GM23338 (cell line): ENCODE measurements around the gene BTN1A1.

Source experiments
- POLR2AphosphoS5 ChIP-seq: IDR thresholded peaks from 2 replicates; pipeline ENCODE4 v1.6.1; 2016; ENCODE audit warnings: antibody characterized with exemption, low read depth
- TF ChIP-seq, protein P1 (sequence below), 2 experiments: fragments of 200-600 bp in 1 of 2; sonication (generic) in 1 of 2; conservative IDR thresholded peaks; 2 replicates each; pipeline versions ENCODE4 v1.5.1 to v1.6.1; 2016 to 2017; ENCODE audit warnings: antibody characterized with exemption in 2 of 2, low read depth in 2 of 2, mild to moderate bottlenecking in 2 of 2, moderate library complexity in 1 of 2

DNA sequence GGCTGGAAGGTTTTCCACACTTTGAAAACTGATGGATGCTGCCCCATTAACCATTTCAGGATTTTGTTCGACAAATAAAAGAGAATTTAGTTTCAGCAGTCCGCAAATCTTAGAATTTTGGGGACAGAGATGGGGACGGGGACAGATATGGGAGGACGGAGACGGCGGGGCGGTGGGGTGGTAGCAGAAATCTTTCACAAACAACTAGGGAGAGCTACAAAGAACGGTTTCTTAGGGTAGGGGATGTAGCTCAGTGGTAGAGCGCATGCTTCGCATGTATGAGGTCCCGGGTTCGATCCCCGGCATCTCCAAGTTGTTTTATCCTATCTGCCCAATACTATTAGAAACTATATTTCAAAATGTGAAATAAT lies 53.1 kb downstream of the BTN1A1 start:
- TF ChIP-seq, protein P1, sequence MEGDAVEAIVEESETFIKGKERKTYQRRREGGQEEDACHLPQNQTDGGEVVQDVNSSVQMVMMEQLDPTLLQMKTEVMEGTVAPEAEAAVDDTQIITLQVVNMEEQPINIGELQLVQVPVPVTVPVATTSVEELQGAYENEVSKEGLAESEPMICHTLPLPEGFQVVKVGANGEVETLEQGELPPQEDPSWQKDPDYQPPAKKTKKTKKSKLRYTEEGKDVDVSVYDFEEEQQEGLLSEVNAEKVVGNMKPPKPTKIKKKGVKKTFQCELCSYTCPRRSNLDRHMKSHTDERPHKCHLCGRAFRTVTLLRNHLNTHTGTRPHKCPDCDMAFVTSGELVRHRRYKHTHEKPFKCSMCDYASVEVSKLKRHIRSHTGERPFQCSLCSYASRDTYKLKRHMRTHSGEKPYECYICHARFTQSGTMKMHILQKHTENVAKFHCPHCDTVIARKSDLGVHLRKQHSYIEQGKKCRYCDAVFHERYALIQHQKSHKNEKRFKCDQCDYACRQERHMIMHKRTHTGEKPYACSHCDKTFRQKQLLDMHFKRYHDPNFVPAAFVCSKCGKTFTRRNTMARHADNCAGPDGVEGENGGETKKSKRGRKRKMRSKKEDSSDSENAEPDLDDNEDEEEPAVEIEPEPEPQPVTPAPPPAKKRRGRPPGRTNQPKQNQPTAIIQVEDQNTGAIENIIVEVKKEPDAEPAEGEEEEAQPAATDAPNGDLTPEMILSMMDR (conservative IDR thresholded peaks at IDR 0.05; ENCODE audit: low read depth in 2 of 2), result no peak
- TF ChIP-seq POLR2AphosphoS5, result no peak
